ENCODE results near the gene OR56A1.
A peak's percentile ranks its signal among the peaks of the same experiment; 100 is the strongest.
"Not testable (repeated sequence)": the region's sequence is repeated elsewhere in the genome, so short reads cannot be mapped to it uniquely, and the experiment has no call there.

Gene OR56A1

DNA sequence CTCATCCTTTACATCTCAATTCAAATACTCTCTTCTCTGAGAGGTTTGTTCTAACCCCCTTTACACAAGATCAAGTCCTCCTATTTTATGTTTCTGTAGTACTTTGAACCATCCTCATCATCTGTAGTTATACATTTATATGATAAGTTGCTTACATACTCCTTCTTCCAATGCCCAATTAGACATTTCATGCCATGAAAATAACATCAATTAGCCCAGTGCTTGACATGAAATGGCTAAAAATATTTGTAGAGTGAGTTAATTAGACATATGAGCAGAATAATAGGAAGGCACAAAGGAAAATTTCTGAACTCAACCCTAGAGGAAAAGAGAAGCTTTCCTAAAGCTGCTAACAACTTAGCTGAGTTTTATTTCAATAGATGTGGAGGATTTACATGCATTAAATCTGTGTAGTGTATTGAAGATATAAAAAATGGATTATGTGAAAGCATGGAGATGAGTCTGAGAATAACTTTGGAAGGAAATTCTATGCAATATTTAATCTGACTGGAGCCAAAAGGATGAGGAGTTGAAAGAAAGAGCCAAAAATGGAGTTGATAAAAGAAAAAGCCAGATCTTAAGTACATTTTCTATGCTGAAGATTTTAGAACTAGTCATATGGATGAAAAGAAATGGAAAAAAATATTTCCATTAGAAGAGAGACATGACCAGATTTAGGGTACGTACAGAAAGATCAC, at the start of gene OR56A1:
OR56A1 (minus strand) TSS at position 51 of the 698 bp plus-strand sequence. CDS start 3,066 bp downstream, outside the sequence.
- DNase-seq = no peak

DNA sequence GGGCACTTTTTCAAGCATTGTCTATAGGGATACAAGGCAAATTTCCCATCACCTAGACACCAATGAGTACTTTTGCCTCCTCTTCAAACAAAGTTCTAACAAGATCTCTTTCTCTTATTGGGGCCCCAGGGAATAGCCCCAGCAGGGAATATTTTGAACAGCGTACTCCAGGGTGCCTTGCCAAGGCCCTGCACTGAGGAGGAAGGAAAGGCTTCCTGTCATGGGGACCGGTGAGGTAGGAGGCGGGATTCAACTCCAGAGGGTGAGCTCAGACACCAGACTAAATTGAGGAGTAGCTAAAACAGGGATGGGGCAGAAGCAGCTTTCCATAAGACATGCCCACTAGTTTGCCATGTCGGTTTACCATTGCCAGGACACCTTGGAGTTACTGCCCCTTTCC, 48.9 kb upstream of the OR56A1 start:
- DNase-seq = no peak

DNA sequence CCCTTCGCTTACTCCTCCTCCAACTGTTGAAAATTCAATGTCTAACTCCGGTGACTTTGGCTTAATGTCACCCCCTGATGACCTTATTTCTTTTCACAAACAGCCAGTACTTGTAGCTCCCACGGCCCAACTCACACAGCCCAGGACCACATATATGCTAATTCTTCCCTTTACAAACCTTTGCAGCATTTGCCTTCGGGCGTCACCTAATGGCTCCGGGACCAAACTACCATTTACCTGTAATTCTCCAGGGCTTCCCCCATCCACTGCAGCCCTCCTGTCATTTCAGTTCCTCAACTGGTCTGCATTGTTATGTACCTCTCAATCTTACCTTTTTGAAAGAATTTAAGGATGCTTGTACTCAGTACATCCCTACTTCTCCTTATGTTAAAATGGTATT, 47.2 kb upstream of the OR56A1 start:
- DNase-seq = no peak

DNA sequence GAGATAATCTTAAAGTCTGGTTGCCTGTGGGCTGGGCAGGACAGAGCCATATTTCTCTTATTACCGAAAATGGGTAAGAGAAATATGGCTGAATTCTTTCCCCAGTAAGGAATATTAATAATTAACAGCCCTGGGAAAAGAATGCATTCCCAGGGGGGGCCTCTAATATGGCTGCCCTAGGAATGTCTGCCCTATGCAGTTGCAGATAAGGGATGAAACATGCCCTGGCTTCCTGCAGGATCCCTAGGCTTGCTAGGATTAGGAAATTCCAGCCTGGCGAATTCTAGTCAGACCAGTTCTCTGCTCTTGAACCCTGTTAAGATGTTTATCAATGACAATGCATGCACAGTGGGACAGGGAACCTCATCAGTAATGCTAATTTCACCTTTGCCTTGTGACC, 45.9 kb upstream of the OR56A1 start:
- DNase-seq = not testable (repeated sequence)

- DNase-seq = no peak
Observed at GRCh38 chr11:6067502-6067901, 36.9 kb upstream of the OR56A1 start.

GRCh38 chr11:6062691-6063358, 32.3 kb upstream of the OR56A1 start:
- DNase-seq = no peak

- no peak for DNase-seq
Observed at GRCh38 chr11:6061475-6061874, 30.9 kb upstream of the OR56A1 start.

DNA sequence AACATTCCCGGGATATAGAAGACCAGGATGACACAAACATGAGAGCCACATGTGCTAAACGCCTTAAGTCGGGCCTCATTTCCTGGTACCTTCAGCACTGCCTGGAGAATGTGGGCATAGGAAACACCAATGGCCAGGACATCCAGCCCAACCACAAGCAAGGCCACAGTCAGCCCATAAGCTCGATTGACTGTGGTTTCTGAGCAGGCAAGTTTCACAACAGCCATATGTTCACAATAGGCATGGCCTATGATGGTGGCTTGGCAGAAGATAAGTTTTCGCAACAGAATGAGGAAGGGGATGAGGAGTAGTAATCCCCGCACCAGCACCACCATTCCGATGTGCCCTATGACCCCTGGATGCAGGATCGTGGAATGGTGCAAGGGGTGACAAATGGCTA, 26.9 kb upstream of the OR56A1 start:
- peak; percentile 95 for DNase-seq

DNA sequence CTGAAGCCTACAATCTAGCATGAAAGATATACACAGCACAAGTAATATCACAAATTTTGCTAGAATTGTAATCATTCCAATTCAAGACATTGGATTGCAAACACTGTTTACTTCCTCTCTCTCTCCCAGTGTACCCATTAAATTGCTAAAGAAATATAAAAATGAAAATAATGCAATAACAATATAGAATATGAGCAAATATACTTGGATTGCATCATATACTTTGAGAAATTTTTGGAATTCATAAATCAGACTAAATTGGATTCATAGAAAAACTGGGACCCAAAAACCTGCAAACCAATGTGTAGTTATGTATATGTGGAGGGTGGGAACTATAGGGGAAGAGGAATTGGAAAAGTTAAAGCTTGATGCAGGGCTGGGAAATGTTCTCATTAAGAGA, 25.0 kb upstream of the OR56A1 start:
- DNase-seq = no peak

- DNase-seq = no peak
Observed at GRCh38 chr11:6052374-6052773, 21.8 kb upstream of the OR56A1 start.

DNA sequence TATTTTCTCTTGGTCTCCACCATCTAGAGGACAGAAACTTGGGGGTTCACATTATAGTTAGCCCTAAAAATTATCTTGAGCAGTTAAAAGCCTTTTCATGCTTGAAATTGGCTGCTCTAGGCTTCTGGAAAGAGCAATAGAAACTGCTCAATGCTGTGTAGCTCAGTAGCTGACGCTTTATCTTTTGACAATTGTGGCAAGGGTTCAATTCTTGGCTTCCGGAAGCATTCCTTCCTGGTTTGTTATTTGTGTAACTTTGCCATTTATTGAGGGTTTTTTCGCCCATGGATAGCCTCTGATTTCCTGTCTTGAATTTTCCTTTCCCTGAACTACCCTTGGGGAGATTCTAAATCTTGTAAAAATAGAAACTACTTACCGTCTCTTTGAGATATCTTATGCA, 10.3 kb upstream of the OR56A1 start:
- no peak for DNase-seq

DNA sequence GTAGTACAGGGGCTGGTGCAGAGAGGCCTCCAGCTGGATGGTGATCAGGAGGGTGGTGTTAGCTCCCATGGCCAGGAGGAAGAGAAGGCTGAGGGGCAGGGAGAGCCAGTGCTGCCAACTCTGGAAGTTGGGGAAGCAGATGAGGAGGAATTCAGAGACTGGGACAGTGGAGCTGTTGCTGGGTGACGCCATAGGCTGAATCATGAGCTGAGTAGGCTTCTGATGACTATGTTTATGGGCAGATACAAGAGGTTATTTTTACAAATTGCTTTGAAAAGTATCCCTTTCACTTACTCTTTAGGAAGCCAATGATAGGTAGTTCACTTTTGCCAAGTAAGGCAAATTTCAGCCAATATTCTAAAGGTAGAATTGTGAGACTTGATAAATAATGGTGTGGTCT, 3.1 kb downstream of the OR56A1 start:
- no peak for DNase-seq

DNA sequence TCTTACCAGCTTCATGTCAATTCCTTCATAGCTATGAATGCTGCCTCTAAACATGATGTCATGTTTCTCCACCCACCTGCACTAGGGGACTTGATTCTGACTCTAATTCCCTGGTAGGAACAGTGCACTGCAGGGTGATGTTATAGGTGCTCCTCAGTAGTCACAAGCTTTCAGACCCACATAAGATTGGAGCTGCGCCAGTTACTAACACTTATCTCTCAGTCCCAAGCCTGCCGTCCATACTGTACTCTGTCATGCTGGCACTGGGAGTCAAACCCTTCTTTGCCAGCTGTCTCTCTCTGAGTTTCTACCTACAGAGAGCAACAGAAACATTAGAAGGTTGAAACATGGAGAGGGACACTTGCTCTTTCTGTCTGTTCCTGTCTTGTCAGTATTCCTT, 5.5 kb downstream of the OR56A1 start:
- DNase-seq = no peak

GRCh38 chr11:6022956-6023355, 7.6 kb downstream of the OR56A1 start:
- peak; percentile 49 for DNase-seq

DNA sequence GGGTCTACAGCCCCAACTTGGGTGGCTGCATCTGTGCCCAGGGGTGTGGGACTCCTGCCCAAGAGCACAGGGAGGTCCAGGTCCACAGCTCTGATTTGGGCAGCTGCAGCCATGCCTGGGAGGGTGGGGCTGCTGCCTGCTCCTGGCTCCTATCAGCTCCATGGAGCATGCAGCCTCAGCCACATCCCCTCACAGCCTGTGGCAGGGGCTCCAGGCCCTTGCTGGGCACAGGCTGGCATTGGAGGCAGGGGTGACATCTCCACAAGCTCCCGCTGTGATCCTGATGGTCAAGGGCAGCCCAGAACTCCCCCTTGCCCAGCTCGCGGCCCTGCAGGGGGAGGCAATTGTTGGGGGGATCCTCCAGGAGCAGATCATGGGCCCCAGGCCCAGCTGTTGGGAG, 17.5 kb downstream of the OR56A1 start:
- DNase-seq = no peak

GRCh38 chr11:6012035-6012668, 18.4 kb downstream of the OR56A1 start:
- DNase-seq = peak; percentile 73

GRCh38 chr11:6006846-6007245, 23.7 kb downstream of the OR56A1 start, which contains the start of gene OR56A4:
TSS of gene OR56A4 (minus strand) at chr11:6006946. CDS start at chr11:6002992, 3,954 bp downstream.
- DNase-seq = no peak

GRCh38 chr11:6006395-6006794, 24.2 kb downstream of the OR56A1 start:
- DNase-seq = no peak

DNA sequence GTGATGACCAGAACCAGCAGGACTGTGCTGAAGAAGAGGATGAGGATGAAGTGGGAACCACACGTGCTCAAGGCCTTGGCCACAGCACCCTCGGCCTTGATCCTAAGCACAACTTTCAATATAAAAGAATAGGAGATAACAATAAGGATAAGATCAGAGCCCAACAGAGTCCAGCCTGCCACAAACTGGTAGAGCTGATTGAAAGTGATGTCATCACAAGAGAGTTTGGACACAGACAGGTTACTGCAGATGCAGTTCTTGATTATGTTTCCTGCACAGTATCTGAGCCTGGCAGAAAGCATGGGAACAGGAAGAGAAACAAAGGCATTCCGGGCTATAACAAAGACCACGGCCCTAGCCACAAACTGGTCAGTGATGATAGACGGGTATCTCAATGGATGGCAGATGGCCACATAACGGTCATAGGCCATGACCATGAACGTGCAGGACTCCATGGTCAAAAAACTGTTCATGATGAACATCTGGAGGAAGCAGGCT, 28.3 kb downstream of the OR56A1 start:
- no peak for DNase-seq

GRCh38 chr11:5994791-5995190, 35.8 kb downstream of the OR56A1 start:
- DNase-seq = no peak

DNA sequence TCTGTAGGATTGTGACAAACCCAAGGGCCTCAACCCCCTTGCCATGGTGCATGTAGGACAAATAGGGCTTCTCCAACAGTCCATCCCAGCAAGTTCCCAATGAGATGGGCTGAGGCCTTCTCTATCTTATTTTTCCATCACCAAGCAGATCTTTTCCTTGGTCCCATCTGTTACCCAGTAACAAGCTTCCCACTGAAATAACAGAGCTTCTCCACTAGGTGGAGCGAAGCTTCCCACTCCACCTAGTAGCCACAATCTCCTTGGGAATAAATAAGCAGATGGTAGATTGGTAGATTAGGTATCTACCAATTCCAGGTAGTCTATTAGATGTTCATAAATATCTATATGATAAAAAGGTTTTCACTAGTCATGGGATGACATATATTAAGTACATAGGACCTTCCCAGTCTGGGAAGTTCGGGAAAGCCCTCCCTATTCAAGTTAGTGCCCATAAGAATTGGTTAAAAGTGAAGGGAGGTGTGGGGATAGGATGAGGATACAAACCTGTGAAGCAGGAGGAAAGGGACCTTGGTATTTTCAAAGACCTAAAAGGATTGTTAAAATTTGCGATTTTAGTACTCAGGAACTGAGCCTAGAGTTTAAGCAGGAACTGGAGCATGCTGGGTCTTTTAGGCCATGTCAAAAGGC, 37.8 kb downstream of the OR56A1 start:
- peak; percentile 1 for DNase-seq

DNA sequence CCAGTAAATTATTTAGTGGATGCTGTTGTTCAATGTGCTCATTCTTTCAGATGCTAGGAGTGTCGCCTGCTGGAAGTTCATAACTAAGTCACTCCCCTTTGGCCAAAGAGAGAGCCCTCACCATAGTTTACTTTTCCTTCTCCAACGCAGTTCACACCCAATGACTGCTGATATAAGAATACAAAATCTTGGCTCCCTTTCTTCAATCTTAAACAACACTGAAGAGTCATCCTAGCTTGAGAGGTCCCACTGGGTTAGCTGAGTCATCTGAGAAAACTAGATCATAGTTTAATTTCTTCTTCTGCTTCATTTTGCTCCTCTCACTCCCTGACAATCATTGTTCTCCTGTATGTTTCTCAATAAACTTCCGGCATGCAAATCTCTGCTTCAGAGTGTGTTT, 38.4 kb downstream of the OR56A1 start:
- no peak for DNase-seq

GRCh38 chr11:5989203-5989602, 41.4 kb downstream of the OR56A1 start:
- no peak for DNase-seq

All from MV-4-11 (cell line).